Tibial nerve (tissue), 4 donors: ENCODE results near the gene PLK5.

Experiments
- EP300 ChIP-seq, 2 donors: sonication (generic); formaldehyde crosslinking; IDR thresholded peaks; one replicate each; pipeline ENCODE4 v1.6.1; 2017; ENCODE audit warnings: antibody characterized with exemption in 2 of 2, mild to moderate bottlenecking in 1 of 2
- POLR2A ChIP-seq, 2 donors: fragments of 450-650 bp; IDR thresholded peaks; one replicate each; pipeline ENCODE4 v1.6.1; 2017; ENCODE audit warnings: antibody characterized with exemption in 2 of 2, mild to moderate bottlenecking in 2 of 2, moderate library complexity in 2 of 2
- TF ChIP-seq, protein P1 (sequence below), 5 experiments: fragments of 200-600 bp in 3 of 5; fragments of 450-650 bp in 2 of 5; sonication (generic) in 3 of 5; IDR thresholded peaks; one replicate each; pipeline ENCODE4 v1.5.1; 2016 to 2019; ENCODE audit warnings: antibody characterized with exemption in 5 of 5, mild to moderate bottlenecking in 3 of 5, moderate library complexity in 2 of 5

DNA sequence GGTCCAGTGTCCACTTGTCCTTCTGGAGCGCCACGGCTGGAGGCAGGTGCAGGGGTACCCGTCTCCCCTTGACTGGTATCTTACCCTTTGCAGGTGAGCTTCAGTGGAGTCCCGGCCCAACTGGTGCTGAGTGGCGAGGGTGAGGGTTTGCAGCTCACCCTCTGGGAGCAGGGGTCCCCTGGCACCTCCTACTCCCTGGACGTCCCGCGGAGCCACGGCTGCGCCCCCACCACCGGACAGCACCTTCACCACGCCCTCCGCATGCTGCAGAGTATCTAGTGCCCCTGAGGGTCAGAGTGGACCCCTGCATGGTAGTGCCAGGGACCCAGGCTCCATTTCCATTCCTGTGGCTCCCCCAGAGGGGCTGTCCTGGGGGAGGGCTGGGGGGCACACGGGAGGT, 11.1 kb downstream of the PLK5 start:
- TF ChIP-seq, protein P1, sequence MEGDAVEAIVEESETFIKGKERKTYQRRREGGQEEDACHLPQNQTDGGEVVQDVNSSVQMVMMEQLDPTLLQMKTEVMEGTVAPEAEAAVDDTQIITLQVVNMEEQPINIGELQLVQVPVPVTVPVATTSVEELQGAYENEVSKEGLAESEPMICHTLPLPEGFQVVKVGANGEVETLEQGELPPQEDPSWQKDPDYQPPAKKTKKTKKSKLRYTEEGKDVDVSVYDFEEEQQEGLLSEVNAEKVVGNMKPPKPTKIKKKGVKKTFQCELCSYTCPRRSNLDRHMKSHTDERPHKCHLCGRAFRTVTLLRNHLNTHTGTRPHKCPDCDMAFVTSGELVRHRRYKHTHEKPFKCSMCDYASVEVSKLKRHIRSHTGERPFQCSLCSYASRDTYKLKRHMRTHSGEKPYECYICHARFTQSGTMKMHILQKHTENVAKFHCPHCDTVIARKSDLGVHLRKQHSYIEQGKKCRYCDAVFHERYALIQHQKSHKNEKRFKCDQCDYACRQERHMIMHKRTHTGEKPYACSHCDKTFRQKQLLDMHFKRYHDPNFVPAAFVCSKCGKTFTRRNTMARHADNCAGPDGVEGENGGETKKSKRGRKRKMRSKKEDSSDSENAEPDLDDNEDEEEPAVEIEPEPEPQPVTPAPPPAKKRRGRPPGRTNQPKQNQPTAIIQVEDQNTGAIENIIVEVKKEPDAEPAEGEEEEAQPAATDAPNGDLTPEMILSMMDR (IDR thresholded peaks at IDR 0.05): no peak
- no peak for TF ChIP-seq EP300 (IDR thresholded peaks at IDR 0.05)
- no peak for TF ChIP-seq POLR2A (IDR thresholded peaks at IDR 0.05)
